HEK293 (cell line): ENCODE results near the gene STK11.
A peak's percentile ranks its signal among the peaks of the same experiment; 100 is the strongest.

Source experiments
- CTCF ChIA-PET: fragments of 350-600 bp; formaldehyde crosslinking; extraction: SDS; loops from one replicate; lab custom pipeline; 2021; ENCODE audit warnings: antibody characterized with exemption; lab: Yijun Ruan, JAX
- POLR2A ChIA-PET: fragments of 300-600 bp; formaldehyde crosslinking; extraction: SDS; loops from one replicate; lab custom pipeline; 2020; ENCODE audit warnings: antibody characterized with exemption, inconsistent platforms; lab: Yijun Ruan, JAX
- H3K27ac ChIP-seq: fragments of 200-500 bp; sonication (Bioruptor generic); 2 replicates; pipeline ENCODE4 v1.5.1; 2014; ENCODE audit warnings: low read depth, low read length, control low read depth, inconsistent platforms; ENCODE audit errors: extremely low read depth
- H3K36me3 ChIP-seq, 2 experiments: fragments of 200-500 bp in 1 of 2; sonication (Bioruptor generic) in 1 of 2; 1 replicate in 1 of 2; 2 replicates in 1 of 2; pipeline ENCODE4 v1.5.1; 2014 to 2017; ENCODE audit warnings: inconsistent platforms in 2 of 2, low read length in 2 of 2; ENCODE audit not compliant: control insufficient read depth in 2 of 2, insufficient read depth in 1 of 2
- H3K4me1 ChIP-seq: fragments of 200-500 bp; sonication (Bioruptor generic); 2 replicates; pipeline ENCODE4 v1.5.1; 2014; ENCODE audit warnings: mild to moderate bottlenecking, low read length, inconsistent platforms; ENCODE audit not compliant: control insufficient read depth, insufficient read depth
- H3K4me3 ChIP-seq: 2 replicates; pipeline ENCODE4 v1.5.1; 2011; ENCODE audit warnings: low read depth, mild to moderate bottlenecking, control low read depth, low read length, moderate library complexity
- H3K9me3 ChIP-seq: fragments of 200-500 bp; sonication (Bioruptor generic); 2 replicates; pipeline ENCODE4 v1.5.1; 2014; ENCODE audit warnings: low read depth, low read length, inconsistent platforms; ENCODE audit not compliant: control insufficient read depth, insufficient read depth
- GLIS1 ChIP-seq: fragments of 450-650 bp; formaldehyde crosslinking; IDR thresholded peaks from 2 replicates; pipeline ENCODE4 v1.5.1; 2016; ENCODE audit warnings: missing biosample characterization, missing genetic modification characterization
- HOXC10 ChIP-seq: sonication (generic); formaldehyde crosslinking; IDR thresholded peaks from 2 replicates; pipeline ENCODE4 v1.8.1; 2023; ENCODE audit warnings: mild to moderate bottlenecking, missing genetic modification reagents
- PRDM1 ChIP-seq: fragments of 450-650 bp; formaldehyde crosslinking; IDR thresholded peaks from 2 replicates; pipeline ENCODE4; 2016; ENCODE audit warnings: missing biosample characterization, missing genetic modification characterization
- SALL2 ChIP-seq: fragments of 450-650 bp; formaldehyde crosslinking; IDR thresholded peaks from 2 replicates; pipeline ENCODE4 v1.5.0; 2017; ENCODE audit warnings: missing biosample characterization, mild to moderate bottlenecking, missing genetic modification characterization, borderline replicate concordance
- TSHZ1 ChIP-seq: fragments of 450-650 bp; formaldehyde crosslinking; IDR thresholded peaks from 2 replicates; pipeline ENCODE4 v1.5.1; 2016; ENCODE audit warnings: missing biosample characterization, missing genetic modification characterization, borderline replicate concordance
- ZBTB7A ChIP-seq: fragments of 450-650 bp; formaldehyde crosslinking; IDR thresholded peaks from 2 replicates; pipeline ENCODE4 v1.5.1; 2016; ENCODE audit warnings: low read depth, missing biosample characterization, missing genetic modification characterization
- ZEB2 ChIP-seq: fragments of 450-650 bp; formaldehyde crosslinking; IDR thresholded peaks from 2 replicates; pipeline ENCODE4 v1.5.1; 2016; ENCODE audit warnings: missing biosample characterization, missing genetic modification characterization
- ZFHX2 ChIP-seq: fragments of 450-650 bp; formaldehyde crosslinking; conservative IDR thresholded peaks from 2 replicates; pipeline ENCODE4 v1.5.1; 2016; ENCODE audit warnings: missing biosample characterization, missing genetic modification characterization
- ZFP3 ChIP-seq: fragments of 450-650 bp; formaldehyde crosslinking; IDR thresholded peaks from 2 replicates; pipeline ENCODE4 v1.5.1; 2016; ENCODE audit warnings: low read depth, missing biosample characterization, missing genetic modification characterization
- ZNF223 ChIP-seq: fragments of 450-650 bp; formaldehyde crosslinking; IDR thresholded peaks from 2 replicates; pipeline ENCODE4 v1.5.1; 2016; ENCODE audit warnings: missing biosample characterization, missing genetic modification characterization
- ZNF341 ChIP-seq: fragments of 450-650 bp; formaldehyde crosslinking; IDR thresholded peaks from 2 replicates; pipeline ENCODE4; 2016; ENCODE audit warnings: low read depth, missing biosample characterization, missing genetic modification characterization
- ZNF362 ChIP-seq: fragments of 450-650 bp; formaldehyde crosslinking; IDR thresholded peaks from 2 replicates; pipeline ENCODE4 v1.5.1; 2016; ENCODE audit warnings: missing biosample characterization, missing genetic modification characterization
- ZNF449 ChIP-seq: fragments of 450-650 bp; formaldehyde crosslinking; IDR thresholded peaks from 2 replicates; pipeline ENCODE4 v1.5.1; 2017; ENCODE audit warnings: missing biosample characterization, mild to moderate bottlenecking, missing genetic modification characterization, moderate library complexity
- ZNF510 ChIP-seq: fragments of 450-650 bp; formaldehyde crosslinking; IDR thresholded peaks from 2 replicates; pipeline ENCODE4 v1.5.1; 2018; ENCODE audit warnings: mild to moderate bottlenecking, missing genetic modification characterization, missing biosample characterization; ENCODE audit not compliant: insufficient replicate concordance
- ZNF513 ChIP-seq: fragments of 450-650 bp; IDR thresholded peaks from 2 replicates; pipeline ENCODE4 v1.5.1; 2018; ENCODE audit warnings: missing biosample characterization, missing genetic modification characterization
- ZNF560 ChIP-seq: fragments of 450-650 bp; formaldehyde crosslinking; IDR thresholded peaks from 2 replicates; pipeline ENCODE4 v1.5.1; 2017; ENCODE audit warnings: missing biosample characterization, missing genetic modification characterization, borderline replicate concordance
- ZNF561 ChIP-seq: fragments of 450-650 bp; IDR thresholded peaks from 2 replicates; pipeline ENCODE4 v1.5.1; 2018; ENCODE audit warnings: missing biosample characterization, missing genetic modification characterization, borderline replicate concordance
- ZNF654 ChIP-seq: fragments of 450-650 bp; formaldehyde crosslinking; IDR thresholded peaks from 2 replicates; pipeline ENCODE4 v1.5.1; 2016; ENCODE audit warnings: low read depth, missing biosample characterization, missing genetic modification characterization
- ZNF692 ChIP-seq: fragments of 450-650 bp; formaldehyde crosslinking; IDR thresholded peaks from 2 replicates; pipeline ENCODE4 v1.5.1; 2016; ENCODE audit warnings: missing biosample characterization, missing genetic modification characterization
- ZNF701 ChIP-seq: fragments of 450-650 bp; formaldehyde crosslinking; IDR thresholded peaks from 2 replicates; pipeline ENCODE4 v1.5.1; 2016; ENCODE audit warnings: missing biosample characterization, missing genetic modification characterization
- ZNF707 ChIP-seq: fragments of 450-650 bp; formaldehyde crosslinking; IDR thresholded peaks from 2 replicates; pipeline ENCODE4 v1.5.1; 2016; ENCODE audit warnings: missing biosample characterization, missing genetic modification characterization
- ZSCAN30 ChIP-seq: fragments of 450-650 bp; IDR thresholded peaks from 2 replicates; pipeline ENCODE4 v1.5.1; 2018; ENCODE audit warnings: missing biosample characterization, mild to moderate bottlenecking, missing genetic modification characterization, moderate library complexity
- ZSCAN4 ChIP-seq: fragments of 450-650 bp; formaldehyde crosslinking; IDR thresholded peaks from 2 replicates; pipeline ENCODE4 v1.5.1; 2017; ENCODE audit warnings: missing biosample characterization, missing genetic modification characterization
- ZXDB ChIP-seq: fragments of 450-650 bp; formaldehyde crosslinking; IDR thresholded peaks from 2 replicates; pipeline ENCODE4 v1.5.1; 2016; ENCODE audit warnings: missing biosample characterization, missing genetic modification characterization

Gene STK11

GRCh38 chr19:1274852-1275259, 69.3 kb downstream of the STK11 start (continued):
- TF ChIP-seq ZNF362 (no peak), TSHZ1 (tag by site-specific recombination) (peak; percentile 44; the same call in 1 of the 2 replicates), ZNF560 (tag by site-specific recombination) (no peak), ZNF701 (tag by site-specific recombination) (no peak), PRDM1 (tag by site-specific recombination) (no peak), ZNF341 (tag by site-specific recombination) (0 out of 2 replicates have a peak, but pooled peaks have one; percentile 8), ZNF654 (tag by site-specific recombination) (no peak), ZSCAN30 (tag by site-specific recombination) (no peak), SALL2 (tag by site-specific recombination) (no peak), ZNF561 (tag by site-specific recombination) (no peak), HOXC10 (no peak)

- Histone ChIP-seq H3K4me1 (peaks cover 14% of the 10 kb centered on the region), H3K4me3 (peak within 1 kb of the TSS; percentile 58), H3K36me3 (peaks cover 3 to 83% of the 10 kb centered on the region in 2 experiments; a peak in 2 of 3 replicates), H3K9me3 (no peaks in the 10 kb centered on the region), H3K27ac (peak within 1 kb of the TSS; percentile 98)
- ChIA-PET CTCF (interaction anchor here (0.8 to 1.0 kb wide), 2 partner anchors 9 to 32 kb away, joined by 4 to 5 read pairs; no protein-coding TSS in a partner anchor), POLR2A (interaction anchor here (0.6 to 3.4 kb wide), 14 partner anchors 8 to 123 kb away, joined by 3 to 28 read pairs (median 4); partner anchors contain the start of genes ATP5F1D and NDUFS7)
- TF ChIP-seq ZSCAN4 (tag by site-specific recombination), result no peak
- no peak for TF ChIP-seq ZBTB7A
- TF ChIP-seq ZNF223 (tag by site-specific recombination), result no peak
- no peak; the same call in 1 of the 2 replicates for TF ChIP-seq ZFHX2
- no peak for TF ChIP-seq ZNF449
- no peak; the same call in 1 of the 2 replicates for TF ChIP-seq ZNF692
- peak; percentile 72 for TF ChIP-seq ZEB2 (tag by site-specific recombination)
- no peak for TF ChIP-seq ZNF510 (tag by site-specific recombination)
- TF ChIP-seq ZNF707 (tag by site-specific recombination), result no peak
- TF ChIP-seq ZFP3 (tag by site-specific recombination), result no peak
- TF ChIP-seq ZXDB (tag by site-specific recombination), result no peak; the same call in 1 of the 2 replicates
- TF ChIP-seq GLIS1 (tag by site-specific recombination), result 0 out of 2 replicates have a peak, but pooled peaks have one; percentile 88
- TF ChIP-seq ZNF513 (tag by site-specific recombination), result peak; percentile 51; the same call in 1 of the 2 replicates
Observed at GRCh38 chr19:1275260-1275975, 69.8 kb downstream of the STK11 start, which contains the start of gene FAM174C. Gene FAM174C, plus strand, starts transcription at chr19:1275530. Its CDS starts 20 bp downstream, at chr19:1275550.
